SK-N-SH treated with all-trans-retinoic acid at 6 μM for 48 hours (cell line): ENCODE measurements around the gene GUK1.

Source experiments
- ATAC-seq: fragments of 200-7000 bp; cut with Tn5 transposase; 3 replicates; pipeline ENCODE4 v1.9.1; 2020; ENCODE audit warnings: mild to moderate bottlenecking, moderate library complexity
- ARNTL ChIP-seq: fragments of 450-650 bp; formaldehyde crosslinking; IDR thresholded peaks from 2 replicates; pipeline ENCODE4 v1.5.0; 2020; ENCODE audit warnings: low read depth, mild to moderate bottlenecking, moderate library complexity, borderline replicate concordance
- BACH2 ChIP-seq: fragments of 250-450 bp; sonication (Bioruptor Pico); IDR thresholded peaks from 2 replicates; pipeline ENCODE4 v1.9.0; 2021; ENCODE audit warnings: mild to moderate bottlenecking, borderline replicate concordance
- CREB5 ChIP-seq: fragments of 250-450 bp; sonication (Bioruptor Pico); IDR thresholded peaks from 2 replicates; pipeline ENCODE4 v1.5.1; 2020; ENCODE audit warnings: low read depth, mild to moderate bottlenecking, moderate library complexity
- CSDC2 ChIP-seq: fragments of 250-450 bp; sonication (Bioruptor Pico); IDR thresholded peaks from 2 replicates; pipeline ENCODE4 v1.5.0; 2020; ENCODE audit warnings: mild to moderate bottlenecking, moderate library complexity
- CSRNP3 ChIP-seq: fragments of 250-450 bp; sonication (Bioruptor Pico); IDR thresholded peaks from 2 replicates; pipeline ENCODE4 v1.5.1; 2021; ENCODE audit warnings: mild to moderate bottlenecking, moderate library complexity
- ESRRG ChIP-seq: fragments of 250-450 bp; sonication (Bioruptor Pico); IDR thresholded peaks from 2 replicates; pipeline ENCODE4 v1.6.1; 2021; ENCODE audit warnings: mild to moderate bottlenecking
- GLIS3 ChIP-seq: fragments of 250-450 bp; sonication (Bioruptor Pico); IDR thresholded peaks from 2 replicates; pipeline ENCODE4 v1.5.0; 2020; ENCODE audit warnings: mild to moderate bottlenecking, moderate library complexity
- ISL1 ChIP-seq: fragments of 250-450 bp; sonication (Bioruptor Pico); IDR thresholded peaks from 2 replicates; pipeline ENCODE4 v2.1.2; 2022; ENCODE audit warnings: mild to moderate bottlenecking, moderate library complexity
- OSR1 ChIP-seq: fragments of 250-450 bp; sonication (Bioruptor Pico); IDR thresholded peaks from 2 replicates; pipeline ENCODE4 v1.8.0; 2022; ENCODE audit warnings: moderate library complexity, mild to moderate bottlenecking, inconsistent platforms
- PATZ1 ChIP-seq: fragments of 250-450 bp; sonication (Bioruptor Pico); IDR thresholded peaks from 2 replicates; pipeline ENCODE4 v1.8.0; 2020; ENCODE audit warnings: mild to moderate bottlenecking, moderate library complexity, borderline replicate concordance
- POU6F1 ChIP-seq: fragments of 250-450 bp; sonication (Bioruptor Pico); IDR thresholded peaks from 2 replicates; pipeline ENCODE4 v1.8.0; 2021; ENCODE audit warnings: low read depth, mild to moderate bottlenecking, moderate library complexity, borderline replicate concordance
- PPARA ChIP-seq: fragments of 250-450 bp; sonication (Bioruptor Pico); IDR thresholded peaks from 2 replicates; pipeline ENCODE4 v1.5.0; 2020; ENCODE audit warnings: mild to moderate bottlenecking, borderline replicate concordance
- RARB ChIP-seq: fragments of 250-450 bp; sonication (Bioruptor Pico); IDR thresholded peaks from 2 replicates; pipeline ENCODE4 v1.8.0; 2021; ENCODE audit warnings: mild to moderate bottlenecking, moderate library complexity
- SNAI2 ChIP-seq: fragments of 250-450 bp; sonication (Bioruptor Pico); IDR thresholded peaks from 2 replicates; pipeline ENCODE4 v1.5.0; 2020; ENCODE audit warnings: mild to moderate bottlenecking, moderate library complexity
- TCF4 ChIP-seq: fragments of 250-450 bp; sonication (Bioruptor Pico); IDR thresholded peaks from 2 replicates; pipeline ENCODE4 v1.8.0; 2021; ENCODE audit warnings: mild to moderate bottlenecking, moderate library complexity, borderline replicate concordance
- TOX ChIP-seq: fragments of 250-450 bp; sonication (Bioruptor Pico); IDR thresholded peaks from 2 replicates; pipeline ENCODE4 v1.8.0; 2021; ENCODE audit warnings: mild to moderate bottlenecking, moderate library complexity, borderline replicate concordance
- ZC3H10 ChIP-seq: fragments of 250-450 bp; sonication (Bioruptor Pico); IDR thresholded peaks from 2 replicates; pipeline ENCODE4 v1.5.1; 2021; ENCODE audit warnings: mild to moderate bottlenecking, moderate library complexity
- ZFP3 ChIP-seq: fragments of 250-450 bp; sonication (Bioruptor Pico); IDR thresholded peaks from 2 replicates; pipeline ENCODE4 v1.5.0; 2020; ENCODE audit warnings: mild to moderate bottlenecking, moderate library complexity
- ZFP30 ChIP-seq: fragments of 450-650 bp; formaldehyde crosslinking; IDR thresholded peaks from 2 replicates; pipeline ENCODE4 v1.5.0; 2022; ENCODE audit warnings: mild to moderate bottlenecking, moderate library complexity
- ZNF565 ChIP-seq: fragments of 450-650 bp; formaldehyde crosslinking; conservative IDR thresholded peaks from 2 replicates; pipeline ENCODE4 v1.5.0; 2020; ENCODE audit warnings: low read depth, mild to moderate bottlenecking, moderate library complexity
- ZNF70 ChIP-seq: fragments of 450-650 bp; formaldehyde crosslinking; IDR thresholded peaks from 2 replicates; pipeline ENCODE4 v1.5.0; 2020; ENCODE audit warnings: mild to moderate bottlenecking, moderate library complexity
- ZNF8 ChIP-seq: fragments of 450-650 bp; formaldehyde crosslinking; IDR thresholded peaks from 2 replicates; pipeline ENCODE4 v1.5.0; 2020; ENCODE audit warnings: mild to moderate bottlenecking, moderate library complexity

Gene GUK1

GRCh38 chr1:228174482-228175315 is 34.6 kb downstream of the GUK1 start:
- TF ChIP-seq ZNF565 (CRISPR knock-in tag) (no peak), PATZ1 (CRISPR knock-in tag) (no peak), ZFP30 (no peak), ESRRG (CRISPR knock-in tag) (no peak), POU6F1 (CRISPR knock-in tag) (no peak), ARNTL (CRISPR knock-in tag) (no peak), ISL1 (CRISPR knock-in tag) (no peak), PPARA (CRISPR knock-in tag) (no peak), RARB (CRISPR knock-in tag) (no peak), CSRNP3 (CRISPR knock-in tag) (no peak), CREB5 (CRISPR knock-in tag) (no peak), GLIS3 (CRISPR knock-in tag) (no peak), TOX (CRISPR knock-in tag) (no peak), BACH2 (CRISPR knock-in tag) (no peak), SNAI2 (CRISPR knock-in tag) (no peak), TCF4 (no peak), ZFP3 (CRISPR knock-in tag) (no peak), ZNF70 (CRISPR knock-in tag) (no peak), CSDC2 (CRISPR knock-in tag) (no peak), OSR1 (CRISPR knock-in tag) (no peak)
- peak; percentile 28 for ATAC-seq

- TF ChIP-seq ZNF565 (CRISPR knock-in tag) = no peak
- TF ChIP-seq TOX (CRISPR knock-in tag) = no peak
- TF ChIP-seq GLIS3 (CRISPR knock-in tag) = no peak
- no peak for TF ChIP-seq ZC3H10 (CRISPR knock-in tag)
- TF ChIP-seq ARNTL (CRISPR knock-in tag) = no peak
- no peak for TF ChIP-seq CSDC2 (CRISPR knock-in tag)
- TF ChIP-seq ZNF8 (CRISPR knock-in tag) = no peak
- no peak for TF ChIP-seq SNAI2 (CRISPR knock-in tag)
- TF ChIP-seq RARB (CRISPR knock-in tag) = no peak
- TF ChIP-seq CSRNP3 (CRISPR knock-in tag) = no peak
- no peak for TF ChIP-seq ZNF70 (CRISPR knock-in tag)
- no peak for TF ChIP-seq OSR1 (CRISPR knock-in tag)
- no peak for TF ChIP-seq CREB5 (CRISPR knock-in tag)
- TF ChIP-seq ZFP30 = no peak
- TF ChIP-seq BACH2 (CRISPR knock-in tag) = no peak
- ATAC-seq = no peak
These were observed 35.4 kb downstream of the GUK1 start for GRCh38 chr1:228175316-228176023.
